ENCODE results near the gene P2RX4. TPM values are rescaled to one million over a fixed set of nuclear protein-coding genes. Genes with fewer than 3 reads are reported as not detected.
A peak's percentile ranks its signal among the peaks of the same experiment; 100 is the strongest.

P2RX4 gene
- total and polyA plus RNA-seq, 11 donors = 3.2 to 27.4 (median 5.3) TPM

GRCh38 chr12:121239351-121240061, 29.6 kb downstream of the P2RX4 start:
- Histone ChIP-seq H3K4me1 (peaks cover 0 to 43% (median 0%) of the 10 kb centered on the region in 12 donors), H3K4me3 (no peak overlapping the region), H3K27me3 (no peaks in the 10 kb centered on the region), H3K36me3 (peaks cover 0 to 52% (median 41%) of the 10 kb centered on the region in 9 donors), H3K27ac (peak overlapping the region in 4 of 12 donors; percentile 7 to 74 (median 72)), H3K9me3 (no peaks in the 10 kb centered on the region)
- WGBS, 4 donors = 77 to 84% (median 81%) methylated on average over 6 of the region's 6 CpGs
- TF ChIP-seq POLR2A (IDR thresholded peaks at IDR 0.05) = no peak
- TF ChIP-seq CTCF (IDR thresholded peaks at IDR 0.05) = no peak
- intact Hi-C loops (cut with DNase I) = no loop called here
- ATAC-seq (peak in 1 of 4 donors; percentile 18), DNase-seq (no peak)

- no peak for DNase-seq
- TF ChIP-seq POLR2A (IDR thresholded peaks at IDR 0.05) (no peak), CTCF (IDR thresholded peaks at IDR 0.05) (no peak)
- no peaks in the 10 kb centered on the region for H3K27me3 ChIP-seq
- peak overlapping the region in 5 of 12 donors; percentile 32 to 47 (median 41) for H3K4me3 ChIP-seq
- peaks cover 0 to 43% (median 0%) of the 10 kb centered on the region in 12 donors for H3K4me1 ChIP-seq
- H3K9me3 ChIP-seq = no peaks in the 10 kb centered on the region
- H3K36me3 ChIP-seq = peaks cover 0 to 56% (median 43%) of the 10 kb centered on the region in 9 donors
- WGBS, 4 donors = 75 to 80% (median 77%) methylated on average over 7 of the region's 7 CpGs
- intact Hi-C loops (cut with DNase I) = no loop called here
- peak overlapping the region in 5 of 12 donors; percentile 7 to 74 (median 71) for H3K27ac ChIP-seq
- no peak for ATAC-seq
These were observed 30.1 kb downstream of the P2RX4 start for GRCh38 chr12:121240062-121240420.

- Histone ChIP-seq H3K27me3 (no peaks in the 10 kb centered on the region), H3K9me3 (no peaks in the 10 kb centered on the region), H3K36me3 (peaks cover 0 to 58% (median 43%) of the 10 kb centered on the region in 9 donors), H3K4me1 (peaks cover 0 to 43% (median 0%) of the 10 kb centered on the region in 12 donors), H3K4me3 (peak overlapping the region in 10 of 12 donors; percentile 7 to 47 (median 37)), H3K27ac (peak overlapping the region in 10 of 12 donors; percentile 15 to 74 (median 47))
- 53 to 76% (median 64%) methylated on average over 28 to 38 of the region's 38 CpGs for WGBS, 4 donors
- ATAC-seq = peak; percentile 60 to 82 (median 76)
- intact Hi-C loops (cut with DNase I) = no loop called here
- no peak for TF ChIP-seq POLR2A (IDR thresholded peaks at IDR 0.05)
- no peak for TF ChIP-seq CTCF (IDR thresholded peaks at IDR 0.05)
- peak; percentile 73 to 88 (median 81) for DNase-seq
These were observed 30.7 kb downstream of the P2RX4 start for GRCh38 chr12:121240484-121241101.

All from heart left ventricle (tissue), 16 donors.